GM21786 (cell line): ENCODE results near the gene UBXN4.
"Not testable (repeated sequence)": the region's sequence is repeated elsewhere in the genome, so short reads cannot be mapped to it uniquely, and the experiment has no call there.

Experiments
- ATAC-seq: cut with Tn5 transposase; IDR thresholded peaks from one replicate; pipeline ENCODE4 v1.9.1; 2021; ENCODE audit not compliant: unreplicated experiment

The UBXN4 gene

DNA sequence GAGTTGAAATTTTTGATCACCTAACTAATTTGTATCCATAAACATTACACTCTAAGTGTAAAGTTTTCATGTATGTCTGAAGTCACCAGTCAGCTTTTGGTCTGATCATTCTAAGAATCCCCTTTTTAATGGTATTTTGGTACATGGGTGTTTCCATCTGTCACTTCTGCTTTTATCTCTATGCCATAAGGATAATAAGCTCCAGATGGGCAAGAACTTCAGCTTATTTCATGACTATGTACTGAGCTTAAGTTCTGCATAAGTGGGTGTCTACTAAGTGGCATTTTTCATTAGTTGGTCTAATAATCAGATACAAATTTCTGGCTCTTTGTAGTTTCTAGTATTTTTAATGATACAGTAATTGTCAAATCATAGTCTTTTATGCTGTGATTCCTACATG is 20.4 kb downstream of the UBXN4 start:
- ATAC-seq: no peak

DNA sequence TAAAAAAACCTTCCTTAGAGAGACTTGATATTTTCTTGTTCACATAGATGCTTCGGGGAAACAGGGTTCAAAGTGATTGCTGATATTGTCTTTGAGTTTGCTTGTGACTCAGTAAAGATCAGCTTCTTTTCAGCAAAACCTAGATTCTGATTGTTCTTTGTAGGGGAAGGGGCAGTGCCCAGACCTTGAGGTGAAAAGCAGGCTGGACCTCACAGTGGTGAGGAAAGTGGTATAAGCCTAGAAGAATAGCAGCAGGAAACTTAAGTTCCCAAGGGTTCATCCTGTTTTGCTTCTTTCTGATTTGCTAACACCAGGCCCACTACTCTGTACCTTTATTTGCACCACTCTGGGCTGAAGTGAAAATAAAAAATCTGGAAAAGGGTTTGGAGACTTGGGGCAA is 20.9 kb downstream of the UBXN4 start:
- ATAC-seq: no peak

DNA sequence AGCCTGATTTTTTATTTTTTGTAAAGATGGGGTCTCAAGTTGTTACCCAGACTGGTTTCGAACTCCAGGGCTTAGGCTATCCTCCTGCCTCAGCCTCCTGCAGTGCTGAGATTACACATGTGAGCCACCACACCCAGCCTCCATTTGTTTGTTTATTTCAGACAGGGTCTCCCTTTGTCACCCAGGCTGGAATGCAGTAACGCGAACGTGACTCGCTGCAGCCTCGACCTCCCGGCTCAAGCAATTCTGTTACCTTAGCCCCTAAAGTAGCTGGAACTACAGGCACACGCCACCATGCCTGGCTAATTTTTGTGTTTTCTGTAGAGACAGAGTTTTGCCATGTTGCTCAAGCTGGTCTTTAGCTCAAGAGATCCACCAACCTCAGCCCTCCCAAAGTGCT is 27.2 kb downstream of the UBXN4 start:
- no peak for ATAC-seq

DNA sequence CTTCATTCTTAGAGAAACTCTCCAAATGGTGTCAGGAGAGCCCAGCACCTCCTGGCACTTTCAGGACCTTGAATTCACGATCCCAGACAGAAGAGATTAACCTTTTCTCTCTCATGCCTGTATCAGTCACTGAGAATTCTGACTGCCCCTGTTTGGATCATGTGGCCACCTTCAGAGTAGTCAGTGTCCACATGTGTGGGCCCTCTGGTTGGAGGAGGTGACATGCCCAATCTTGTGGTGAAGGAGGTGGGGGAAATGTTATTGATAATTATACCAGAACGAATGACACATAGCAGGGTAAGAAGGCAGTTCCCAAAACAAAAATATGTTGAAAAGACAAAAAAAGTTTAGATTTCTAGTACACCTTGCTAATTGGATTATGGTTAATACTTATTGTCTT is 31.7 kb downstream of the UBXN4 start:
- ATAC-seq: no peak

DNA sequence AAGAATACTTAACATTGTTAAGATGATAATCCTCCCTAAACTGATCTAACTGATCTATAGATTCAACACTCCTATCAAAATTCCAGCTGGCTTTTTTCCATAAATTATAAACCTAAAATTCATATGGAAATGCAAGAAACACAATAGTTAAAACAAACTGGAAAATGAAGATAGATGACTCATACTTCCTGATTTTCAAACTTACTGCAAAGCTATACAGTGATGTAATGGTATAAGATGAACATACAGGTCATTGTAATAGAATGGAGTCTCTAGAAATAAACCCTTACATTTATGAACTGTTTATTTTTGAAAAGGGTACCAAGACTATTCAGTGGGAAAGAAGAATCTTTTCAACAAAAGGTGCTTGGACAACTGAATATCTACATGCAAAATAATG is 32.3 kb downstream of the UBXN4 start:
- ATAC-seq: no peak

DNA sequence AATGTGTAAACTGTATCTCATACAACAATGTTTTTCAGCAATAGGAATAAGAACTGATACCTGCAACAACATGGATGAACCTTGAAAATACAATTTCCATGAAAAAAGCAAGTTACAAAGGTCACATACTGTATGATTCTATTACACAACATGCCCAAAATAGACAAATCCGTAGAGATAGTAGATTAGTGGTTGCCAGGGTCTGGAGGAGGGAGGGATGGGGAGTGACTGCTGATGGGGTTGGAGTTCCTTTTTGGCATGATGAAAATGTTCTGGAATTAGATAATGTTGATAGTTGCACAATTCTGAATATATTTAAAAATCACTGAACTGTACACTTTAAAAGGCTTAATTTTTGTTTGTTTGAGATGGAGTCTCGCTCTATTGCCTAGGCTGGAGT is 33.8 kb downstream of the UBXN4 start:
- ATAC-seq: no peak

DNA sequence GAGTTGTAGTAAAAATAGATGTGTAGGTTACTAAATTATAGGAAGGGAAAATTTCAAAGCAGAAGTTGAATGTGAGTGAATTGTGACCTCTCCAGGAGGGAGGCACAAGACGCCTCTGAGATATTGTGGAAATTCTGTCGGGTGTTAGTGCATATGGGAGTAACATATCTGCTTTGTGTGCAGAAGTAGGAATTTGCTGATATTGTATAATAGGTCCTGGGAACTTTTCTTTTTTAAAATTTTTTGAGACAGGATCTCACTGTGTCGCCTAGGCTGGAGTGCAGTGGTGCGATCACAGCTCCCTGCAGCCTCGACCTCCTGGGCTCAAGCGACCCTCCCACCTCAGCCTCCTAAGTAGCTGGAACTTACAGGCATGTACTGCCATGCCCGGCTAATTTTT is 34.7 kb downstream of the UBXN4 start:
- no peak for ATAC-seq

DNA sequence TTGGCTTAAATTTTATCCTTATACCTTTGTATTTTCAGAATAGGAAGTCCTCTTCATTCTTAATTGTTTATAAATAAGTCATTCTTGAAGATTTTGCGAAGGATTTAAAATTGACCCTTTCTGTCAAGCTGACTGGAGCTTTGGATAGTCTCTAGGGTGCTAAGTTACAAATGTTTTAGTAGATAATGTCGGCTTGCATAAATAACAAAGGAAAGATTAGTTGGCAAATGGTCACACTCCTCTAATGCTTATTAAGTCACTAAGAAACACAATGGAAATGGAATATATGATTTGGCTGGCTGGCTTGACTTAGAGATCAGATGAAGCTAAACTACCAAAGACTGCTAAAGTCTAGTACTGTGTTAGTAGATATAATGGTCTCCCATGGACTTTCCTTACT is 40.6 kb downstream of the UBXN4 start:
- ATAC-seq: no peak

DNA sequence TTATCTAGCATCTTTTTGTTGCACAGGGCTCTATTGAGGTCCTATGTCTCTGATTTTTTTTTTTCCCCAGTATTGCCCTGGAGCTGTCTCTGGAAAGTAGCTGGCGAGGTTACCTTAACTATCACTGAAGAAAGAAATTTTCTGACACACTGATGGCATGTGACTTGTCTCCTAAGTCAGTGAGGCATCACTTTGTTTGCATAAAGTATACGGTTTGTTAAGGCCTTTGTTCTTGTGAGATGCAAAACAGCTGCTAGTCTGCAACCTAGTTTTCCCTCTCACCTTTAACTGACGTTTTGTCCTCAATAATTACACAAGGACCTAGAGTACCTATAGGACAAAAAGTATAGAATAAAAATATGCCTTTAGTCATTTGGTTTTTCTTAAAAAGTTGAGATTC is 41.8 kb downstream of the UBXN4 start:
- no peak for ATAC-seq

DNA sequence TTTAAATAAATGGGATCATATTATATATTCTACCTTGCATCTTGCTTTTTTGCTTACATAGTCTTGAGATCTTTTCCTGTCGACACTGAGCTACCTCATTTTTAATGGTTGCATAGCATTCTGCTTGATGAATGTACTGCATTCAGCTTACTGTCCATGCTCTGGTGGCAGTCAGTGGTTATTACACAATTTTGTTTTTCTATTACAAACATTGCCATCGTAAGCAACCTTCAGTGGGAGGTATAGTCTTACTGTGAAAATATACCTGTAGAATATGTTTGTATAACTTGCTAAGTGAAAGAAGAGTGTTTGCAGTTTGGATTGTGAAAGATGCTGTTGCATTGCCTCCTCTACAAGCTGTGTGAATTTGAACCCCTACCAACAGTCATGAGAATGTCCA is 43.4 kb downstream of the UBXN4 start:
- no peak for ATAC-seq

DNA sequence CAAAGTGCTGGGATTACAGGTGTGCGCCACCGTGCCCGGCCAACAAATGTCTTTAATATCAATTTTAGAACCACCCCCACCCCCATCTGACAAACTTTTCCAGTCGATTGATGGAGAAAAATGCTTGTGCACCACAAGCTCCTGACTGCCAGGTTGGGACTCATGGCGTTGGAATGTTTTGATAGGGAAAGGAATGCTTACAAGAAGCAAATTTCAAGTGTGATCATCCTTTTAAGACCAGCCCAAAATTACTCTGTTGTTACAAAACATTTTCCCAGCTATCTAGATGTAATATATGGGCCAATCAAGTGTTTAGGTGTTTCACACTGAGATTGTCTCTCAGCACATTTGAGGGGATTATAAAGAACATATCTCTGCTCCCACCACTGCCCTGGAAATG is 45.2 kb downstream of the UBXN4 start:
- ATAC-seq: no peak

DNA sequence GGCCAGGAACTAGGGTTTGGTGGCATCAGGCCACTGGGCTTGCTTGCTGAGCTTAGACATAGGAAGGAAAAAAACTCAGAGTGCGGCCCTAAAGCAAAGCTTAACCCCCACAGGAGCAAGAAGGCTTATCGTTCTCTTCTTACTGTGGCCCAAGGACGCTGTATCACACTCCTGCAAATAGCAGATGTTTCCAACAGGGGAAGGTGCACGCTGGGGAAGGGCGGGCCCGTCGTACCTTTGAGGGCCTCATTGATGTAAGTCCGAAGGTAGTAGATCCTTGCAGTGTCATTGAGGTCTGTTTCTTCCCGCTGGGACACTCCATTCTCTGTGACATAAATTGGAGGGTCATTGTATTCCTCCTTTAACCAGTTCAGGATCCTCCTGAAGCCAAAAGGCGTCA is 48.8 kb downstream of the UBXN4 start:
- no peak for ATAC-seq

DNA sequence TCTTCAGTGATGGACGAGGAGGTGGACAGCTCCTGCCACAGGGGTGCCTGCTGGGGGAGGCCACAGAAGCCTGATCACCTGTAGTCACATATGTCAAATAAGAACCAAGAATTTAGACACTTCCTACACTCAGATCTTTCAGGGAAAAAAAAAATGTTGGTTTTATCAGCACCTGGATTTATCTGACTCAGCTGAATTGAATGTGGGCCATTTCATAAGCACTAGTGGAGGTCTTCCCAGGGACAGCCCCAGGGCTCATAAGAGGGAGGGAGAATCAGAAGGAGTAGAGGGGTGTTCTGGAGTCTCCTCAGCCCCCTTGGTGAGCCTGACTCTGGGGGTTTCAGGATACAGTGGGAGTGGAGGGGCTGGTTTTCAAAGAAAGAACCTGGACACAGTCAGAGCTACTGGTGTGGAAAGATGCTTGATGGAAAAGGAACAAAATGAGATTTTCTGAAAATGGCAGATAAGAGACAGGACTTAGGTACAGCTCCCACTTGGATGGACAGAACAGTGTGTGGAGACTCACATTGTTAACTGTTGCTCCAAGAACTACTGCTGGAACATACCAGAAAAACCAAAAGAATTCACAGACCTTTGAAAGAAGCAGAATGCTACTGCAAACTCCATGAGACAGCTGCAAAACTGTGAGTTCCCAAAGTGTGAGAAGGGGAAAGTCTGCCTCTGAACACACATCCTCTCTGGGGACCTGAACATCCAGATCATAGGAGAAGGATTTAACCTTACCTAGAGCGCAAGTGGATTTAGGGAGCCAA is 49.9 kb downstream of the UBXN4 start:
- ATAC-seq: no peak

DNA sequence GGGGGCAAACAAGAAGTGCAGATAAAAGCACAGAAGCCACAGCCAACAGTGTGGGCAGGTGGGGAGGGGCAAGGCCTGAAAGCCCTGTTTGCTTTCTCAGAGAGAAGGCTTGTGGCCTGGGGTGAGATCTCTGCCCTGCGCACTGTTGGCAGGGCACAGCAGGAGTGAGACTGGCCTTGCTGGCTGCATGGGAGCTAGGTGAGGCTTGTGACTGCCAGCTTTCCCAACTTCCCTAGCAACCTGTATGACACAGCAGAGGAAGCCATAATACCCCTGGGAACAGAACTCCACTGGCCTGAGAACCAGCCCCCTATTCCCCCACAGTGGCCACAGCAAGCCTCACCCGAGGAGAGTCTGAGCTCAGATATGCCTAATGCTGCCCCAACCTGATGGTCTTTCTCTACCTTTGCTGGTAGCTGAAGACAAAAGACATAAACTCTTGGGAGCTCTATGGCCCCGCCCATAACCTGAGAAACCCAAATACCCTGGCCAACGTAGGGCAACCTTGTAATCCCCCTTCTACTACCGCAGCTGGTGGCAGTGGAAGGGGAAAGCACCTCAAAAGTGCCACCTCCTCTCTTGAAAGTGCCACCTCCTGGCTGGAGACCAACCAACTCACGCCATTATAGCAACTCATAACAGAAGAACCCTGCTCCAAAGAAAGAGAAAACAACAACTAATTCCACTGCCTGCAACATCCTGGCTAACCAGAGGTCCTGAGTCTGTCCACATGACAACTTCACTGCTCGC is 50.9 kb downstream of the UBXN4 start:
- peak; percentile 55 for ATAC-seq

DNA sequence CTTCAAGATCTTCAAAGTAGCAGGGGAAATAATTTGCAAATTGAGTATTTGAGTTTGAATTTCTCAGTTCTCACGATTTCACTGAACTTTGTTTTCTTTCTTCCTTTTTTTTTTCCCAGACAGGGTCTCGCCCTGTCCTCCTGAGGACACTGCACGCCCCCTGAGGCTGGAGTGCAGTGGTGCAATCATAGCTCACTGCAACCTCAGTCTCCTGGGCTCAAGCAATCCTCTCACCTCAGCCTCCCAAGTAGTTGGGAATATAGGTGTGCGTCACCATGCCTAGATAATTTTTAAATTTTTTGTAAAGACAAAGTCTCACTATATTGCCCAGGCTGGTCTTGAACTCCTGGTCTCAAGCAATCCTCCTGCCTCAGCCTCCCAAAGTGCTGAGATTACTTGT is 54.0 kb downstream of the UBXN4 start:
- ATAC-seq: not testable (repeated sequence)

DNA sequence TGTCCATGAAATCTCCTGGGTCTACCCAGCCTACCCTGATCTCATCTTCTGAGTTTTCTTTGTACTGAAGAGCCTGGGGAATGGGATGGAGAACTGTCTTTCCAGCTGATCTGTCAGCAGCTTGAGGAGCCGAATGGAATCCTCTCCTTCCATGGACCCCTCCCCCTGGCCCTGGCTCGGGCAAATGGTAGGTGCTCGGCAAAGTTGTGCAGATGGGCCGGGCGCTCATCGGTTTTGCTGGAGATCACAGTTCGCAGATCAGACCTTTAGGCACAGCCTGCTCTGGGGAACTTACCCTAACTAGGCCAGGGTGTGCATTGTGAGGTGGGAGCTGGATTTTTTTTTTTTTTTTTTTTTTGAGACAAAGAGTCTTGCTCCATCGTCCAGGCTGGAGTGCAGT is 55.0 kb downstream of the UBXN4 start:
- ATAC-seq: no peak

DNA sequence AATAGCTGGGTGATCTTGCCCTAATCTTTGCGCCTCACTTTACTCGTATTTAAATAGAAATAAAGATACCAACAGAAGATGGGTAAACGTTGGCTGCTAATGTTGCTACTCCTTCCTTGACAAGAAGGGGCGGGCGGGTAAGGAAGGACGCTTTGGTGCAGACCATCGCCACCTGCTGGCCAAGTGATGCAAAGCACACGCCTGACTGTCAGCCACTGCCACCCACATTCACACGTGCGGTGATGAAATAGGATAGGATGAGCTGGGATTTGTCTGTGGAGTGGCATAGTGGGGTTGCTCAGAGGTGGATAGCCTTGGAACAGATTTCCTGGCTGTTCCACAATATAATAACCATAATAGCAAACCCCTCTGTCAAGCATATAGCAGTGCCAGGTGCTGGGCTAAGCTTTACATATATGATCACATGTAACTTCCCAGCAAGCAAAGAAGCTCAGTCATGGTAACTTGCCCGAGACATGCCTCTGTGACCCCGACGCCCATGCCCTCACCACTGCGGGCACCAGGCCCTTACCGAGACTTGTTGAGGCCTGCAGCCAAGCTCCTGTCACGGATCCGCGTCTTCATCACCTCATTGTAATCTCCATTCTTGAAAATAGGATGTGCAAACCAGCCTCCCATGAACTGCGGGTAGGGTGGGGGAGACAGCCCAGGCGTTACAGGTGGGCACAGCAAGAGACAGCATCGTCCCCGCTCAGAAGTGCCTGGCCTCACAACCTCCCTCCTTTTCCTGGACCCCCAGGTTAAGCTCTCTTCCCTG is 56.0 kb downstream of the UBXN4 start:
- ATAC-seq: peak; percentile 47

DNA sequence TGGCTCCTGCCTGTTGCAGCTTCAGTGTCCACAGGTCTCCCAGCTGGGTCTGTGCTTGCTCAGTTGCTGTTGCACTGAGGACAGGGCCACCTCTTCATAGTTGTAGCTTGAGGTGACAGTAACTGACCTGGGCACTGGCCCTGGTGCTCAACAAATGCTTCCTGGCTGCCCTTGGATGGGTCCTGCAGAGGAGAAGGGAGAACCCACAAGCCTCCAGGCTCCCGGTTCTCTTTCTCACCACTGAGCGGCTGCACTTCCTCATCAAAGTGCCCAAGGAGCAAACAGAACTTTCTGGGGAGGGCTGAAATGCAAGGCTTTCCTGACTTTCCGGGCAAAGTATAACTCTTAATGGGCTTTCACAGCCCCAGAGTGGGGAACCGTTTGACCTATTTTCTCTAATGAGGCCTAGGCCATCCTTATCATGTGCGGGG is 56.6 kb downstream of the UBXN4 start:
- ATAC-seq: no peak

DNA sequence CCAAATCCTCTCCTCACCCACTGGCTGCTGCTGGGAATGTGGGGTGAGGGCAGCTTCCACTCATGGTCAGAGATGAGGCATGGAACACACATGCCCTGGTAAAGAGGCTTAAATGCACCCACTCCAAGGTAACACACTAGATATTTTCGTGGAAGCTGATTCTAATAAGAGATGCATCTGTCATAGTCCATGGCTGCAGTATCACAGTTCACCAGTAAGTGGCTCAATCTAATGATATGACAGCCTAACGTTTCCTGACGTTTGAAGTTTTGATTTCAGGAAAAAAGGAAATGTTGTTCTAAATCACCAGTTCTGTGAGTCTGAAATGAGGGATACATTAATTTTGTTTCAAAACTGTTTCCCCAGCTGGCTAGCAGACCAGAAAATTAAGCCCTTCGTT is 57.1 kb downstream of the UBXN4 start:
- no peak for ATAC-seq

DNA sequence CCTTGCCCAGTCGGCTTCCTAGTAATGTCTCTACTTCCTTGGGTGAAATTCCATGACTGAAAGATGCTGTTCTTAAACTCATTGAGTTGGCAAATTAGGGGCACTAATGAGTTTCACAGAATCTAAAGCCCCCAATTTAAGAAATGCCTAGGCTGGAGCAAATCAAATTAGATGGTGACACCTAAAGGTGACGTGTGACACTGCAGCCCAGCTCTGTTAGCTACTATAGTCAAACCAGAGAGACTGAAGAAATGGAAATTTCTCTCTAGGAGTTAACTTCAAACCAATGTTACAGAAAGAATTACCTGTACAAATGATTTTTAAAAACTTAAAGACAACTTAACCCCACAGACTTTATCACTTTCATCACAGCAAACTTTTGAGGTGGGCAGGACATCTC is 58.1 kb downstream of the UBXN4 start:
- ATAC-seq: no peak

DNA sequence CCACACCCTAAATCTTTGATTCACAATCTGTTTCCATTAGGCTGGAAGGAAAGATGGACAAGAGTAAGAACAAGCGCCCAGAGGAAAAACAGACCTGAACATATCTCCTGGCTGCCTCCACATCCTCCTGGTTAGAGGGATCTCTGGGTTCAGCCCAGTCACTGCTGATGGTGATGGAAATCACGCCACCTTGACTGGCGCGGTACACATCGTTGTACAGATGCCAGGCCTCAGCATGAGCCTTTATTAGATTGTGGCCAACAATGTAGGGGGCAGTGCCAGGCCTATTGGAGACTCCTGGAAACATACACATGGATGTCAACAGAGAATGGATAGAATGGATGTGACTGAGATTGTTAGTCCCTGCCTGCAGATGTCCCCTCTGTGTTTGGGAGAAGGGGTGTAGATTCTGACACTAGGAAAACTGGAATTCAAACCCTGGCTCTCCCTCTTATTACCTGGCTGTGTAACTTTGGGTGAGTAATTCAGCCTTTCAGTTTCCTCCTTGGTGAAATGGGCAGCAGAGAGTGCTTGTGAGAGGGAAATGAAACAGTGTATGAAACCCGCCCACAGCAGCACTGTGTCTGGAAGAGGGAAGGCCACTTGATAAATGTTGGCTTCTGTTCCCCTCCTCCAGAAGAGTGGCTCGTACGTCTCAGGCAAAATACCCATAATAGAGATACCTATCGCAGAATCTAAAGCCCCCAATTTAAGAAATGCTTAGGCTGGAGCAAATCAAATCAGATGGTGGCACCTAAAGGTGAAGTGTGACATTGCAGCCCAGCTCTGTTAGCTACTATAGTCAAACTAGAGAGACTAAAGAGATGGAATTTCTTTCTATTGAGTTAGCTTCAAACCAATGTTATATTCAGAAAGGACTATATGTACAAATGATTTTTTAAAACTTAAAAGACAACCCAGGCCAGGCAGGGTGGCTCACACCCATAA is 59.1 kb downstream of the UBXN4 start:
- no peak for ATAC-seq
